OCI-LY7 (cell line): ENCODE measurements around the gene ZC3H7B. TPM values are rescaled to one million over a fixed set of nuclear protein-coding genes. Genes with fewer than 3 reads are reported as not detected.
"Not testable (repeated sequence)": the region's sequence is repeated elsewhere in the genome, so short reads cannot be mapped to it uniquely, and the experiment has no call there.

Experiments used
- BruUV-seq: library from RNA; stranded (reverse); fragments of 400-500 nt; replicated peaks from 2 replicates; lab custom pipeline; 2021; lab: Mats Ljungman, UMichigan
- CTCF ChIA-PET: fragments of 300-600 bp; sonication (Branson Sonifier 250); formaldehyde crosslinking; loops from one replicate; lab custom pipeline; 2022; ENCODE audit warnings: antibody characterized with exemption; ENCODE audit not compliant: unreplicated experiment; lab: Charles Lee
- POLR2A ChIA-PET: fragments of 300-600 bp; sonication (Branson Sonifier 250); formaldehyde crosslinking; loops from one replicate; lab custom pipeline; 2022; ENCODE audit warnings: antibody characterized with exemption; lab: Charles Lee
- DNase-seq: peaks from one replicate; pipeline ENCODE4 v3.0.0-alpha.2; 2015; ENCODE audit warnings: low spot score
- H2AFZ ChIP-seq: fragments of 200-600 bp; sonication (generic), shearing (Covaris generic); 2 replicates; pipeline ENCODE4 v1.6.1; 2014; ENCODE audit warnings: mild to moderate bottlenecking, antibody characterized with exemption, low read length, moderate library complexity
- H3K27ac ChIP-seq: fragments of 200-600 bp; sonication (generic); 2 replicates; pipeline ENCODE4 v1.5.1; 2014; ENCODE audit warnings: mixed run types, low read depth, mild to moderate bottlenecking, moderate library complexity, low read length, inconsistent platforms; ENCODE audit not compliant: poor library complexity, severe bottlenecking
- H3K36me3 ChIP-seq: fragments of 200-600 bp; sonication (generic); 2 replicates; pipeline ENCODE4 v1.6.1; 2014; ENCODE audit warnings: mild to moderate bottlenecking, antibody characterized with exemption, low read length, moderate library complexity, mixed read lengths; ENCODE audit not compliant: insufficient read depth
- H3K4me1 ChIP-seq: fragments of 200-600 bp; sonication (generic); 2 replicates; pipeline ENCODE4 v1.5.1; 2014; ENCODE audit warnings: mild to moderate bottlenecking, low read length; ENCODE audit not compliant: insufficient read depth, poor library complexity, severe bottlenecking
- H3K4me2 ChIP-seq: fragments of 200-600 bp; sonication (generic); 2 replicates; pipeline ENCODE4 v1.6.1; 2014; ENCODE audit warnings: mild to moderate bottlenecking, low read length
- H3K4me3 ChIP-seq: fragments of 200-600 bp; sonication (generic); 2 replicates; pipeline ENCODE4 v1.5.1; 2014; ENCODE audit warnings: mild to moderate bottlenecking, low read depth, low read length; ENCODE audit not compliant: poor library complexity, severe bottlenecking
- H3K79me2 ChIP-seq: fragments of 200-600 bp; sonication (generic); 2 replicates; pipeline ENCODE4 v1.6.1; 2016; ENCODE audit warnings: low read depth, mild to moderate bottlenecking, low read length, moderate library complexity, mixed read lengths; ENCODE audit not compliant: insufficient read depth
- H3K9me2 ChIP-seq: fragments of 200-600 bp; sonication (generic); 2 replicates; pipeline ENCODE4 v1.6.1; 2016; ENCODE audit warnings: mild to moderate bottlenecking, low read length, mixed read lengths; ENCODE audit not compliant: insufficient read depth
- H3K9me3 ChIP-seq: fragments of 200-600 bp; sonication (generic); 2 replicates; pipeline ENCODE4 v1.6.1; 2014; ENCODE audit warnings: mild to moderate bottlenecking, mixed run types, low read length, mixed read lengths
- H4K20me1 ChIP-seq: fragments of 200-600 bp; sonication (generic); 2 replicates; pipeline ENCODE4 v1.6.1; 2014; ENCODE audit warnings: mild to moderate bottlenecking, antibody characterized with exemption, low read length, moderate library complexity, mixed read lengths; ENCODE audit not compliant: insufficient read depth
- EZH2phosphoT487 ChIP-seq: fragments of 200-600 bp; sonication (generic); IDR thresholded peaks from 2 replicates; pipeline ENCODE4 v1.6.1; 2018; ENCODE audit warnings: low read depth, borderline replicate concordance, mild to moderate bottlenecking, mixed run types, antibody characterized with exemption, low read length, moderate library complexity, mixed read lengths
- intact Hi-C: fragments of 100-400 bp; cut with micrococcal nuclease; formaldehyde crosslinking; loops from one replicate; pipeline ENCODE4 v1.10.0; 2022; ENCODE audit not compliant: unreplicated experiment
- total RNA-seq, 2 experiments: library from RNA; depleted of rRNA in 1 of 2; stranded (reverse); fragments of >200 nt in 1 of 2; shearing (Covaris generic) in 1 of 2; gene quantifications; 2 replicates each; pipeline ENCODE4 v1.2.3, GENCODE V29; 2014 to 2022
- TF ChIP-seq, protein P1 (sequence below): fragments of 200-600 bp; sonication (generic); conservative IDR thresholded peaks from 2 replicates; pipeline ENCODE4 v1.5.1; 2014; ENCODE audit warnings: mild to moderate bottlenecking, antibody characterized with exemption, low read length, moderate library complexity, mixed read lengths

Gene ZC3H7B
- total RNA-seq, 2 experiments from 2014 or later: 46.7 to 56.3 TPM

DNA sequence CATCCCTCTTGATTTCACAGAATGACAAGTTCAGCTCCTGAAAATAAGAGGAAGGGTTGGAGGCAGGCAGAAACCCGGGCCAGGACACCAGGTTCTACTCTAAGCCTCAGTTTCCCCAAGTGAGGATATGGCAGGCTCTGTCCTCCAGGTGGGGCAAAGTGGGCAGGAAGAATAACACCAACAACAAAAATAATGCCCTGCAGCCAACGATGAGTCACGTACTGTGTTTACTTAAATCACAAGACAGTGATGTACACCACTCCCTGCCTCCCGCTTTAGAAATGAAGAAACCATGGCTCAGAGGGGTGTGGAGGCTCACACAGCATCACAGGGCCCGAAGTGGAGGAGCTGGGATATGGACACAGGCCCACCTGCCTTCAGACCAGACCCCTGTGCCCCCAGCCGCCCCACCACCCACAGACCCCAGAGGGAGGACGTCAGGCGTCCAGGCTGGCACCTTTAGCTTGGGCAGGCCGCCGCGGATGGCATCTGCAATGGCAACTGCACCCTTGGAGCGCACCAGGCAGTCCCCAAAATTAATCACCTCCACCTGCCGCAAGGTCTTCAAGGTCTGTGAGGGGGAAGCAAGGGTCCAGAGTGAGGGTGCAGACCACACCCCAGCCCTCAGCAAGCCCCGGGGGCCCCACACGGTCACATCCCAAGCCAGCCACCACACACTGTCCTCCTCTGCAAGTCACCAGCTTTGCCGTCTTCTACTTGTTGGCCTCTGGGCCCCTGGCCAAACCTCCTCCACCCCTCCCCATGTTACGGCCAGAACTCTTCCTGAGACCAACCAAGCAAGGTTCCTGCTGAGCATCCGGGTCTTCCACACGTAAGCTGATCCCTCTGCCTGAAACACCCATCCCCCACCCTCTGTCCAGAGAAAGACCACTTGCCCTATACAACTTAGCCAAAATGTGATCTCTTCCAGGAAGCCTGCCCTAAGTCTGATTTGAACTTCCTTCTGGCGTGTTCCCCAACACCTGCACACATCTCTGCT is 44.8 kb upstream of the ZC3H7B start:
- intact Hi-C loops: no loop called here
- no peaks in the 10 kb centered on the region for H3K9me2 ChIP-seq
- H3K79me2 ChIP-seq: no peaks in the 10 kb centered on the region
- no peak overlapping the region for H3K4me2 ChIP-seq
- no peaks in the 10 kb centered on the region for H3K4me1 ChIP-seq
- TF ChIP-seq, protein P1, sequence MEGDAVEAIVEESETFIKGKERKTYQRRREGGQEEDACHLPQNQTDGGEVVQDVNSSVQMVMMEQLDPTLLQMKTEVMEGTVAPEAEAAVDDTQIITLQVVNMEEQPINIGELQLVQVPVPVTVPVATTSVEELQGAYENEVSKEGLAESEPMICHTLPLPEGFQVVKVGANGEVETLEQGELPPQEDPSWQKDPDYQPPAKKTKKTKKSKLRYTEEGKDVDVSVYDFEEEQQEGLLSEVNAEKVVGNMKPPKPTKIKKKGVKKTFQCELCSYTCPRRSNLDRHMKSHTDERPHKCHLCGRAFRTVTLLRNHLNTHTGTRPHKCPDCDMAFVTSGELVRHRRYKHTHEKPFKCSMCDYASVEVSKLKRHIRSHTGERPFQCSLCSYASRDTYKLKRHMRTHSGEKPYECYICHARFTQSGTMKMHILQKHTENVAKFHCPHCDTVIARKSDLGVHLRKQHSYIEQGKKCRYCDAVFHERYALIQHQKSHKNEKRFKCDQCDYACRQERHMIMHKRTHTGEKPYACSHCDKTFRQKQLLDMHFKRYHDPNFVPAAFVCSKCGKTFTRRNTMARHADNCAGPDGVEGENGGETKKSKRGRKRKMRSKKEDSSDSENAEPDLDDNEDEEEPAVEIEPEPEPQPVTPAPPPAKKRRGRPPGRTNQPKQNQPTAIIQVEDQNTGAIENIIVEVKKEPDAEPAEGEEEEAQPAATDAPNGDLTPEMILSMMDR: no peak
- TF ChIP-seq EZH2phosphoT487: no peak
- H2AFZ ChIP-seq: no peak overlapping the region
- no peaks in the 10 kb centered on the region for H3K9me3 ChIP-seq
- no peak overlapping the region for H3K27ac ChIP-seq
- POLR2A ChIA-PET: no interaction called here
- no peak overlapping the region for H3K4me3 ChIP-seq
- no peaks in the 10 kb centered on the region for H4K20me1 ChIP-seq
- DNase-seq: no peak
- H3K36me3 ChIP-seq: peaks cover 98% of the 10 kb centered on the region
- no TSS peak for BruUV-seq
- CTCF ChIA-PET: no interaction called here

DNA sequence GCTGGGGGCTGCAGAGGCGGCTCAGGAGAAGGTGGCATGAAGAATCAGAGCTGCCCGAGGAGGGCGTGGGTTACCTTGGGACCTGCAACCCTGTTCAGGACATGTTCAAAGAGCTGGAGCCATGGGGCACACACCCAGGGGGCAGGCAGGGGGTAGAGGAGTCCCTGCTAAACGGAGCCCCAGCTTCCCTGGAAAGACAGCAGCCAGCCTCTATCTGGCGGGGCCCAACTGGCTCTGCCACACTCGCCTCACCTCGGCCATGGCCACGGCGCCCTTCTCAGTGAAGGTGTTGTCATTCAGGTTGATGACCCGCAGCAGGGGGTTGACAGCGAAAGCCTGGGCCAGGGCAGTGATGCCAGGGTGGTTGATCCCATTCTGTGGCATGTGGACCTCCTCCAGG is 43.6 kb upstream of the ZC3H7B start:
- Histone ChIP-seq H3K4me3 (no peak overlapping the region), H4K20me1 (no peaks in the 10 kb centered on the region), H3K36me3 (peaks cover 99% of the 10 kb centered on the region), H3K4me2 (no peak overlapping the region), H3K9me3 (no peaks in the 10 kb centered on the region), H3K27ac (no peak overlapping the region), H3K4me1 (no peaks in the 10 kb centered on the region), H3K79me2 (no peaks in the 10 kb centered on the region), H2AFZ (no peak overlapping the region), H3K9me2 (no peaks in the 10 kb centered on the region)
- no peak for TF ChIP-seq EZH2phosphoT487
- TF ChIP-seq, protein P1: no peak
- intact Hi-C loops: no loop called here
- no peak for DNase-seq
- BruUV-seq: no TSS peak
- ChIA-PET POLR2A (no interaction called here), CTCF (no interaction called here)

DNA sequence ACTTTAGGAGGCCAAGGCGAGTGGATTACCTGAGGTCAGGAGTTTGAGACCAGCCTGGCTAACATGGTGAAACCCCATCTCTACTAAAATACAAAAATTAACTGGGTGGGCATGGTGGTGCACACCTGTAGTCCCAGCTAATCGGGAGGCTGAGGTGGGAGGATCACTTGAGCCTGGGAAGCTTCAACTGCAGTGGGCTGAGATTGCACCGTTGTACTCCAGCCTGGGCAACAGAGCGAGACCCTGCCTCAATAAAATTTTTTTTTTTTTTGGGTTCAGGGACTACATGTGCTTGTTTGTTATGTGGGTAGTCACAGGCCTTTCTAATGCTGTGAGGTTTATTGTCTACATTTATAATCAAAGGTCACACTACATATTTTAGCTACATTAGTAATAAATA is 41.6 kb upstream of the ZC3H7B start:
- intact Hi-C loops, H3K27ac ChIP-seq, H3K4me1 ChIP-seq, H4K20me1 ChIP-seq, H2AFZ ChIP-seq, H3K4me2 ChIP-seq, BruUV-seq, CTCF ChIA-PET, H3K9me3 ChIP-seq, H3K4me3 ChIP-seq, POLR2A ChIA-PET, DNase-seq, H3K79me2 ChIP-seq, H3K9me2 ChIP-seq: not testable (repeated sequence)
- peaks cover 99% of the 10 kb centered on the region for H3K36me3 ChIP-seq
